LNCAP (cell line): ENCODE measurements around the gene LGALS16.

Source experiments
- TF ChIP-seq, protein P1 (sequence below): fragments of 450-650 bp; IDR thresholded peaks from 2 replicates; pipeline ENCODE4 v1.5.1; 2017; ENCODE audit warnings: mild to moderate bottlenecking

Gene LGALS16

DNA sequence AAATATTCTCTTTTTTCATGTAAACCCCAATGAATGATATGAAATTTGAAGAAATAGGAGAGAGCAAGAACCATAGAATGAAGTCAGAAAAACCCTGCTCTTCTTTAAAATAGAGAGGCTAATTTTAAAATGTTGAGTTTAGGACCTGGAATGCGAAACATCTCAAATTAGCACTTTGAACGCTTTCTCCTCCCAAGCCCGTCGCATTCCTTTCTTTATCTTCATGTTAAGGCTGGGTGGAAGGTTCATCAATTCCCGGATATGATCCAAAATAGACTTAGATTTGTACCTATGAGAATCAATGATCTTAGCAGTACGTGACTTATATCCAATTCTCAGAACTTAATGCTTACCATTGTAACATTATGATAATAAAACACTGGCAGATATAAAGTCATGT, 24.1 kb upstream of the LGALS16 start:
- TF ChIP-seq, protein P1, sequence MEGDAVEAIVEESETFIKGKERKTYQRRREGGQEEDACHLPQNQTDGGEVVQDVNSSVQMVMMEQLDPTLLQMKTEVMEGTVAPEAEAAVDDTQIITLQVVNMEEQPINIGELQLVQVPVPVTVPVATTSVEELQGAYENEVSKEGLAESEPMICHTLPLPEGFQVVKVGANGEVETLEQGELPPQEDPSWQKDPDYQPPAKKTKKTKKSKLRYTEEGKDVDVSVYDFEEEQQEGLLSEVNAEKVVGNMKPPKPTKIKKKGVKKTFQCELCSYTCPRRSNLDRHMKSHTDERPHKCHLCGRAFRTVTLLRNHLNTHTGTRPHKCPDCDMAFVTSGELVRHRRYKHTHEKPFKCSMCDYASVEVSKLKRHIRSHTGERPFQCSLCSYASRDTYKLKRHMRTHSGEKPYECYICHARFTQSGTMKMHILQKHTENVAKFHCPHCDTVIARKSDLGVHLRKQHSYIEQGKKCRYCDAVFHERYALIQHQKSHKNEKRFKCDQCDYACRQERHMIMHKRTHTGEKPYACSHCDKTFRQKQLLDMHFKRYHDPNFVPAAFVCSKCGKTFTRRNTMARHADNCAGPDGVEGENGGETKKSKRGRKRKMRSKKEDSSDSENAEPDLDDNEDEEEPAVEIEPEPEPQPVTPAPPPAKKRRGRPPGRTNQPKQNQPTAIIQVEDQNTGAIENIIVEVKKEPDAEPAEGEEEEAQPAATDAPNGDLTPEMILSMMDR, result no peak

DNA sequence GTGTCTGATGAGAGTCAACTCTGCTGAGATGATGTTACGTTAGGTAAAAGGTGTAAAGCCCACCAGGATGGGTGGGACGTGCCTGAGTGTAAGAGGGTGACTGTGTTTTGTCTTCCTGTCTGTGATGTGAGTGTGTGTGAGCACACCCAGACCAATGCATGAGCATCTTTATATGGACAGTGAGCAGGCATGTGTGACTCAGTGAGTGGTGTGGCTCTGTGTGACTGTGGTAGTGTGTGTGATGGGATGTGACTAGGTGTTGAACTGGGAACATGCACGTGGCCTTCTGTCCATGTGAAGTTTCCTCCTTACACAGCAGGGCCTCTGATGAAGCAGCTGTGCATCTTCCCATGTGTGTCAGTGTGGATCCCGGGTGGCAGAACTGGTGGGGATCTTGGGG, 17.8 kb upstream of the LGALS16 start:
- TF ChIP-seq, protein P1, result no peak

DNA sequence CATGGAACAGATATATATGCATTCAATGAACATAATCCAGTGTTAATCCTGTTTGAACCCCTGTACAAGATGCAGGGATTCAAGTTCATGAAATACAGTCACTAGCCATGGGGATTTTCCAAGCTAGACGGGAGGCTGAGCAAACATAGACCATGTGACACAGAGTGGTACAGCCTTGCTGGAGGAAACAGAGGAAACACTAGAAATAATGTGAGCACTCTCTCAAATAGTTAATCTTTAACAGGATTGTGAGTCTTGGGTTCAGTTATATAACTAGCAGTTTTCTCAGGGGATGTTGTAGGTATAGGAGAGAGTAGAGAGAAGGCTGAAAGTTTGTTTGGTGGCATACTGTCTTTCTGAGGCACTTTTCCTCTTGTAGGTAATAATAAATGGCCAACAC, 13.9 kb upstream of the LGALS16 start:
- TF ChIP-seq, protein P1, result no peak

DNA sequence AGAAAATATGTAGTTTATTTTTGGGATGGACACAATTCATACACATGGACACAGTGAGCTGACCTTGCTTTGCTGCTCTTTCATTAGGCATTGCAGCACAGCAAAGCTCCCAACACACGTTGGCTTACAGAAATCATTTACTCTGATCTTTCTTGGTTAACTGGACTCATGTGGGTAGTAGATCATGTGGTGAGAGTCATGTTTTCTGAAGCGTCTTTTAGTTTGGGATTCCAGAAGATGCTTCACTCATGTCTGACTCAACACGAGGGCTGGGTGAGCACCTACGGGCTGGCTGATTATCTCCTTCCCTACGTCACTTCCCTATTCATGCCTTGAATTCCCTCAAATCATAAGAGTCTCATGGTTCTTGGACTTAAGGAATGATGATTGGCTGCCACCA, 12.1 kb upstream of the LGALS16 start:
- TF ChIP-seq, protein P1, result no peak

DNA sequence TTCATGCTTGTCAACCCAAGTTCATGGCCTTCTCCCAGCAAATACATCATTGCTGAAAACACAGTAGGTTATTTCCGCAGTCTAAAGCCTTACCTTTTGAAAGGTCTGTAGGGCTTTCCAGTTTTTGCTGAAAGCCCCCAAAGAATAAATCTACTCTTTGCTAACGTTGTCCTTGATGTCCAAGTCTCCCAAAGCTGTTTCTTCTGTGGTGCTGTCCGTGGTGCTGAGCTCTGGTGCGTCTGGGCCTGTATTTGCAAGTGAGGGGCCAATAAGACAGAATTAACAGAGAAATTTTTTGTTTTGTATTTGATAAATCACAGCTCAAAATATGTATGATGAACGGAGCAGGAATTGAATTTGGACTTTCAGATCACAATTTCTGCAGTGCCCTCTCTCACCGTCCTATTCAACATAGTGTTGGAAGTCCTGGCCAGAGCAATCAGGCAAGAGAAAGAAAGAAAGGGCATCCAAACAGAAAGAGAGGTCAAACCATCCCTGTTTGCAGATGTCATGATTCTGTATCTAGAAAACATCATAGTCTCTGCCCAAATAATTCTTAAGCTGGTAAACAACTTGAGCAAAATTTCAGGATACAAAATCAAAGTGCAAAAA, 9.8 kb upstream of the LGALS16 start:
- TF ChIP-seq, protein P1, result no peak

DNA sequence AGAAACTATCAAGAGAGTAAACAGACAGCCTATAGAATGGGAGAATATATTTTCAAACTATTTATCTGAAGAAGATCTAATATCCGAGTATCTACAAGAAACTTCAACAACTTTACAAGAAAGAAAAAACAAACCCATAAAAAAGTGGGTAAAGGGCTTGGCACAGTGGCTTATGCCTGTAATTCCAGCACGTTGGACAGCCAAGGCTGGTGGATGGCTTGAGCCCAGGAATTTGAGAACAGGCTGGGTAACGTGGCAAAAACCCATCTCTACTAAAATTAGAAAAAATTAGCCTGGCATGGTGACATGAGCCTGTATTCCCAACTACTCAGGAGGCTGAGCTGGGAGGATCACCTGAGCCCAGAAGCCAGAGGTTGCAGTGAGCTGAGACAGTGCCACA, 7.8 kb upstream of the LGALS16 start:
- TF ChIP-seq, protein P1, result no peak

DNA sequence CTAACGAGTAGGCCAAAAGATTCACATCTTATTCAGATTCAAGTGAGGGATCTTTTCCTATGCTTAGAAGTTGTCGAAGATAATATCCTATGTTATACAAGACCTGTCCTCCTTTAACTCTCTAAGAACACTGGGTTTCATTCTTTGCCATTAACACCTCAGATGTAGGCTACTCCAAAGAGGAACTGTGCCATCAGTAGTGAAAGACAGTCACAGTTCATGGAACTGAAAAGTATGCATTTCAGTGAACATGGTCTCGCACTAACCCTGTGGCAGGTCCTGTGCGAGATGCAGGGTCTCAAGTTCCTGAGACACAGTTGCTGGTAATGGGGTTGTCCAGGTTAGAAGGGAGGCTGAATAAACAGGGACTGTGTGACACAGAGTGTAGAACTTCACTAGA, 4.1 kb downstream of the LGALS16 start:
- TF ChIP-seq, protein P1, result no peak

DNA sequence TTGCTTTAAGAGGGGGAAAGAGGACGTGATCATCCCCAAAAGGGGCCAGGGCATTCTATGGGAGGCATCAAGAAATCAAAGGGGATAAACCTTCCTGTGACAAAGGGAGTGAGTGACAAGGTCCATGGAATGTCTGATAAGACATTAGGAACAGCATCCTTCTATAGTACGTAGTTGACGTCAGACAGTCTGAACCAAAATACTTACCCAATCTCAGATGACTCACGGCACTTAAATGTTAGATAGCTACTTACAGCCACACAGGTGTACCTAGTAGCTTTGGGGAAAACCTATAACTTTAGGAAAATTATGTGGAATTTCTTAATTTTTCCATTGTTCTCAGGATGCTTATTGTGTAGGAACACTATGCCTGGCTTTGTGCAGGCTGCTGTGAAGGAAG, 4.9 kb downstream of the LGALS16 start:
- TF ChIP-seq, protein P1, result no peak
